Raji (cell line): ENCODE measurements around the gene DAZAP2.

ENCODE experiments used
- POLR2A ChIP-seq: IDR thresholded peaks from 2 replicates; pipeline ENCODE4 v1.6.1; 2011; ENCODE audit warnings: low read depth, low read length, control low read depth; ENCODE audit not compliant: insufficient read depth

DAZAP2 gene, protein sequence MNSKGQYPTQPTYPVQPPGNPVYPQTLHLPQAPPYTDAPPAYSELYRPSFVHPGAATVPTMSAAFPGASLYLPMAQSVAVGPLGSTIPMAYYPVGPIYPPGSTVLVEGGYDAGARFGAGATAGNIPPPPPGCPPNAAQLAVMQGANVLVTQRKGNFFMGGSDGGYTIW

DNA sequence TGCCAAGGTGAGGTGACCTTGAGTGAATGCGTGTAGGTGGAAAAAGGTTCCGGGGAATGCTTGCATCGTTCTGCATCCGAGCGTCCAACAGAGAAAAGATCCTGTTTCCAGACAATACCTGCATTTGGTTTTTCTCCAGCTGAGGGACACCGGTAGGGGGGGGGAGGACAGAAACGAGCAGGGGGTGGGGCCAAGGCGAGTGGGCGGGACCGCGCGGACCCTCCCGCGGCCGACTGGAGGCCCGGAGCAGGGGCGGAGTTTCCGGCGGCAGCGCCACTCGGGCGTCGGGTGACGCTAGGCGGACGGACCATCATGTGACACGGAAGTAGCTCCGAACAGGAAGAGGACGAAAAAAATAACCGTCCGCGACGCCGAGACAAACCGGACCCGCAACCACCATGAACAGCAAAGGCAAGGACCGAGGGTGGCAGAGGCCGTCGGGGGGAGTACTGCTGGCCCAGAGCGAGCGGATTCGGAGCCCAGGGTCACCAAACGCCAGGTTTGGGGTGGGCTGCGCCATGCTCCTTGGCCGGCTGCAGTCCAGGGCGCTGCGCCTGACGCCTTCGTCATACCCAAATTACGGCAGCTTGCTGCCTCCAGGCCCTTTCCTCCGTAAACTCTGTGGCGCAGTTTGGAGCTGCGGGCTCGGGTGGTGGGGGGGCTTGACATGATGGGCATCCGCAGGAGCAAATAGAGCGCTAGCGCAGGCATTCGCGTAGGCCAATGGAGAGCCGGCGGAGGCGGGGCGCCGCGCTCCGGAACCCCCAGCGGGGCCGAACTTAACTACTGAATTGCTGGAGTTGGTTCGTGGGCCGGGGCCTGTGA, at the start of gene DAZAP2:
Gene DAZAP2, plus strand, starts transcription at position 317 of the 825 bp plus-strand sequence. Its CDS starts 82 bp downstream, at position 399.
- TF ChIP-seq POLR2A, result peak; percentile 88

DNA sequence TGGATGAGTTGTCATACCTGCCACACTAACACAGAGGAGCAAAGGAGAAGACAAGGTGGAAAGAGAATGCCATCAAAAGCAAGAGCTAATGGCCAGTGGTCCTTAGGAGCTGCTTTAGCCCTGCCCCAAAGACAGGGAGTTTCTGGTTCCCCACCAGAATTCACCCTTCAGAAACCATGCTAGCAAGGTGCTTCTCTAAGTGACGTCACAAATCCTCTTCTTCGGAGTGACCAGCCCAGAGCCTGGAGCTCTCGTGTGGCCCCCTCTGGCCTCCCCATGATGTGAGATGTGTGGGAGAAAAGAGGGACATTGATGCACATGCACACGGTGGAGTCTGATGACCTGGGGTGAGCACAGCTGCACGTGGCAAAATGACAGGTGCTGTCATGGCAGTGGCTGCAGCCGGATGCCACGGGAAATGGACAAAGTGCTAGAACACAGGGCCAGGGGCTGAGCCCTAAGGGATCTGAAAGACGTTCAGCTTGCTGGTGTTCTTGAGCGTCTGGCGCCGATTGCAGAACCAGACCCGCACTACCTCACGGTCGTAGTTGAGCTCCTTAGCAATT, 48.8 kb upstream of the DAZAP2 start:
- no peak for TF ChIP-seq POLR2A

DNA sequence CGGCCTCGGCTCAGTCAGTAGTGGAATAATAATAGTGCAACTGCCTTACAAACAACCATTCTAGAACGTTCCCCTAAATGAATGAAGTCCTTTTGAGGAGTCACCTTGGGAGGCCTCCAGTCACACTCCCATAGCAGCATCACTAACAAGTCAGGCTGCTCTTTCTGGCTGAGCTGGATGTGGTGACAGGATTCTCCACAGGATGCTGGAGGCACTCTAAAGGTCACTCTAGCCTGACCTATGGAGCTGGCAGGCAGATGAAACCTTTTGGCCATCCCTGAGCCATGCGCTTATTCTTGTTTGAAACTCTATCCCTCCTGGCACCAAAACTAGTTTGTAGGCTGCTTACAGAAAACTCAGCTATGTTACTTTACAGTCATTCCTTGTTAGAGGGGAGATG, 47.8 kb upstream of the DAZAP2 start:
- no peak for TF ChIP-seq POLR2A

DNA sequence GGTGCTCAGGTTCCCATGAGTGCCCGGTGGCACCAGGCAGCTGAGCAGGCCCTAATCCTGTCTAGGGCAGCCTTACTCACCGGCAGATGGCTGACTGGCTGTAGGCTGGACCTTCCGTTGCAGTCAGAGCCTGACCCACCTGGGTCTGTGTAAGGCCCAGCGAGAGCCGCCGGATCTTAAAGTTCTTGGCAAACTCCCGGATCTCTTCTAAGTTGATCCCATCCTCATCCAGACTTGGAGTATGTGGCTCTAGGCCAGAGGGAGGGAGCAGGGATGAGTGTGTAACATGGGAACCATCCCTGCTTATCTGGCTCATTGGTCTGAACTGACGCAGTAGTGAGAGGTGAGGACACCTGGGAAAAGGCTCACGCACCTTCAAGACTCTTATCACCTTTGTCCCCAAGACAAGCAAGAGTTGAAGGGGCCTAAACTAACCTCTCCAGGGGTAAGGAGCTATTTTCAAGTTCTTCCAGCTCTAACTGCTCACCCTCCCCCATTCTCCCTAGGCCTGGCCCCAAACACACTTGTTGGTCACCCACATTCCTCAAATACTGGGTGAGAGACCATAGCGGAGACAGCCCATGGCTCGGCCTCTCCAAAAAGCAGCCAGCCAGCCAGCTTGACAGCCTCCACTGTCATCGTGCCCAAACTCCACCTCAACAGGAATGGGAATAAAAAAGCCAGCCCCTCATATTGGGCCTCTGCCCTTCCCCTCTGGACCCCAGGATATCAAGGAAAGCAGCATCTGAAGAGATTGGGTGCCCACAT, 46.9 kb upstream of the DAZAP2 start:
- TF ChIP-seq POLR2A, result no peak

DNA sequence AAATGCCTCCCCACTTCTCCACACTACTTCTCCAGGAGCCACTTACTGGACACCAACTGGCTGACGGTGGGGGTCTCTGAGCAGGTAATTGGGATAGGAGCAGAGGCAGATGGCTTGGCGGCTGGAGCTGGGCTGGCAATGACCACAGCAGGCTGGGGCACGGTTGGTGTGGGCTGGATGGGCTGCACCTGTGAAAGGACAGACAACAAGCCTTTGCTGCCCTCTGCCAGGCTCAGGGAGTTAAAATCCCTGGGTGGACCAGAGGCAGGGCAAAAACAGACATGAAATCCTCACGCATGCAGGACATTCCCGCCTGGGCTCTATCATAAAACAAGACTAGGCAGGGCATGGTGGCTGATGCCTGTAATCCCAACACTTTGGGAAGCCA, 46.3 kb upstream of the DAZAP2 start:
- TF ChIP-seq POLR2A, result no peak

DNA sequence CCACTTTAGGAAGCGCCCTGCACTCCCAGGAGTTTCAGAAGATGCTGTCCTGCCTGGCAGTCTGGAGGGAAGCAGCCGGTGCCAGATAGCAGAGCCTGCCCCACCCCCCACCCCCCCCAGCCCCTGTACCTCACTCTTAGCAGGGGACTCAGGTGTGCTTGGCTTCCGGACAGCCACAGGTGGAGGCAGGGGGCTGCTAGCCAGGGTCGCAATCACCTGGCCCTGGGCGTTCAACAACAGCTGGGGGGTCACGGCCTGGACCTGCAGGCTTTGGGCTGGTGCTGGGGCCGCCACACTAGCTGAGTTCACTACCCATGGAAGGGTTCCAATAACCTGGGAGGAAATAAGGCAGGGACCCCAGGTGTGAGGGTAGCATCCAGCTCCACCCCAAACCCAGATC, 42.8 kb upstream of the DAZAP2 start:
- TF ChIP-seq POLR2A, result no peak

DNA sequence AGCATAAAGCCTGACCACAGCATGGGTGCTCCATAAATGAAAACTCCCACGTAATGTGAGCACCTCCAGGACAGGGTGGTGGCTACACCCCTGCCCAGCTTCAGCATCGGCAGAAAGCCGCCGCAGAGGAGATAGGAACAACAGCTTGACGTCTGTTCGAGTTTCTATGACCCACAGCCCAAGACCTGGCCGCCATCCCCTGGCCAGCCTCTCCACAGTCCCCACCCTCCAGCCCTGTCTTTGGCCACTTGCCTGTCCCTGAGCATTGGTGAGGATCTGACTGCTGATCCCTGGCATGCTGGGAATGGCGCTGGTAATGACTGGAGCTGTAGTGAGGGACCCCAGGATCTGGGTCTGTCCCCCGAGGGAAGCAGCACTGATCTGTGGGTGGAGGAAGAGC, 42.1 kb upstream of the DAZAP2 start:
- no peak for TF ChIP-seq POLR2A

DNA sequence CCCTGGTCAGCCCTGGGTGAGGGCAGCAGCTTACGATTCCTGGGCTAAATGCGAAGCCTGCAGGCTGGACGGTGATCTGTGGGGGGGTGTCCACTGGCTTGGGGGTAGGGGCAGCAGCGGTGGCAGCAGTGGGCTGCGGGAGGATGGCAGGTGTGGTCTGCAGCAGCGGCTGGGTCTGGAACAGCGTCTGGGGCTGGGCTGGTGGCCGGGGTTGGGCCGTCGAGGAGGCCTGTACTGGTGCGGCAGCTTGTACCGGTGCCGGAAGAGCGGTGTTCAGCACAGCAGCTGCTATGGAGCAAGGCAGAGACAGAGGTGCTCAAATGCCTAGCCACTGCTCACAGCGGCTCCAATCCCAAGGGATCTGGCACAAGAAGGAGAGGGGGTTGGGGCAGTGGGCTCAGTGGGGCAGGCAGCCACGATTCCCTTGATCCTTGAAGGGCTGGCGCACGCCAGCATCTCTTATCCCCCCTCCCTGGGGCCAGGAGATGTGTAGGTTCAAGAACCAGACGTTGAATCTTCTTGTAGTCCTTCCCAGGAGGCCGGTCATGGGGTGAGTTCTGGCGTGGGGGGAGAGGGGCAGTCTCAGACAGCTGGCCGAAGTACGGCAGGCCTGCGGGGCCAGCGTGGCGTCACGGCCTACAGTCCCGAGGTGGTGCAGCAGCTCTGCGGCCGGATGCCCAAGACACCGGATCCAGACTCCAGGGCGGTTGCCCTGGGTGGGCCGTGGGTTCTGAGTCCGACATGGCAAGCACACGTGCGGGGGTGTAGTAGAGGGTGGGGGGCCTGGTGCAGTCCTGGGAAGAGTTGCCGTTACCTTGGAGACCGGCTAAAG, 40.7 kb upstream of the DAZAP2 start:
- TF ChIP-seq POLR2A, result no peak

DNA sequence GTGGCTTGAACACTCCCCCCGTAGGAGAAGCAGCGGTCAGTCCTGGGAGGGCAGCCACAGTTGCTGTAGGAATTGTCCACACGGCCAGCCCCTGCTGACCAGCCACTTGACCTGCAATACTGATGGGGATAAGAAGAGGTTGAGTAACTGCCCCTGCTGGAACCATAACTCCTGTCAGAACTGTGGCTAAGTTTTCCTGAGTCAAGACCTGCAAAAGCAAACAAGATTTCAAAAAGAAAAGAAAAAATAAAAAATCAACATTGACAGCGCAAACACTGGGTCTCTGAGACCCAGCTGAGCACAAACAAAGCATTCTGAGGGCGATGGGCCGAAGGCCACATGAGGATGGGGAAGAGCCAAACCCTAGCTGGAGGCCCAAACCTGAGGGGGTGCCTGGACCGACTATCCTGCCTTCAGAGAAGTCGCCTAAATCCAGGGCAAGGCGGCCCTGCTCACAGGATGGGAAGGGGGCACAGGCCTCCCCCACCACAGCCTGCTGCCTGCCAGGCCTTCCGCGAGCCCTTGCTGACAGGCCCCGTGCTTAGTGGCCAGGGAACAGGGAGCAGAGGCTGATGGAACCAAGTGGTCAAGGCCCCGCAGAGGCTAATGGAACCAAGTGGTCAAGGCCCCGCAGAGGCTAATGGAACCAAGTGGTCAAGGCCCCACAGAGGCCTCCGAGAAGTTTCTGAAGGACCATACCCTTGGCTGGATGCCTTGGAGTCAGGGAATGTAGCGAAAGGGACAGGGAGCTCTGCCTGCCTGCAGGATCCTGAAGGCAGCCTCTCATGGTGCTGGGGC, 39.9 kb upstream of the DAZAP2 start:
- no peak for TF ChIP-seq POLR2A

DNA sequence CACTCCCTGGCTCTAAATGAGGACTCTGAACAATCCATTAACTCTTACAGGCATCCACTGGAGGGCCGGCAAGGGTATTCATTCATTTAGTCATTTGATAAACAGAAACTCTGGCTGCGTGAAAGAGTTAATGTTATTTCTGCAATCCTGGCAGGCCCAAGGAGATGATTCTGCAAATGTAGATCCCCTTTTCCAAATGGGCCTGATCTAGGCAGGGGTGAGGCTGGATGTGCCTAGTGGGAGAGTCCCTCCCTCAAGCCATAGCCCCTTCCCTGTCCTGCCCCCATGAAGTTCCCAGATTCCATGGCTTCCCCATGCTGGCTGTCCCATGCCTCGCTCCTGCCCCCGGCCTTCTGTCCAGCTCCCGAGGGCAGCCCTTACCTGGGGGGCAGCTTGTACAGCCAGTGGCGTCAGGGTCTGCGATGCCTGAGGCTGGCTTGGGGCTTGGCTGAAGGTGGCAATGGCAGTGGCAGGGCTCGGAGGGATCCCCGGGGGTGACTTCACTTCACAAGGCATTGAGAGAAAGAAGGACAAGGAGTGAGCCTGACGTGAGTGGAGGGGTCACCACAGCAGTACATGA, 39.2 kb upstream of the DAZAP2 start:
- no peak for TF ChIP-seq POLR2A

DNA sequence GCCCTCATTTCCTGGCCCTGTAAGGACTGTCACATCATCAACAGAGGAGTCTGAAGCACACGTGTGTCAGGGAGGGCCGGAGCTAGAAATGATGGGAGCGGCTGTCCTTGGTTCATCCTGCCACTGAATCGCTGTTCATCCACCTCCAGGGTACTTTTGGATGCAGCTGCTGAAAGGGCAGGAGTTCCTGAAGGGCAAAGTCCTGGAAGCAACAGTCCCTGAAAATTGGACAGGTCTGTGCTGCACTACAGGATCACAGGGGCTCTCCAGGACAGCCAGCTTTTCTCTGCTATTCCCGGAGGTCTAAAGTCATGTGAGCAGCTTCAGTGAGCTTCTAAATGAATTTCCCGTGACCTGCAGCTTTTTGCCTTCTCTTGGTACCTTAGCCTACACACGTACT, 38.5 kb upstream of the DAZAP2 start:
- TF ChIP-seq POLR2A, result no peak

DNA sequence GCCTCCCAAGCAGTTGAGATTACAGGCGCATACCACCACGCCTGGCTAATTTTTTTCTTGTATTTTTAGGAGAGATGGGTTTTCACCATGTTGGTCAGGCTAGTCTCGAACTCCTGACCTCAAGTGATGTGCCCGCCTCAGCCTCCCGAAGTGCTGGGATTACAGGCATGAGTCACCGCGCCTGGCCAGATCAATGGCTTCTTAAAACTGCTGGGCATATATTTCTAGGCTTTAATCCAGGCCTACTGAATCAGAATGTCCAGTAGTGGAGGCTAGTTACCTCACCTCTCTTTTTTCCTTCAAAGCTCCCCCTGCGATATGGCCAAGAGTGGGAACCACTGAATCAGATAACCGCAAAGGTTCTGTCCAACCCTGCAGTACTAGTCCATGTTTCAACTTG, 37.8 kb upstream of the DAZAP2 start:
- no peak for TF ChIP-seq POLR2A

DNA sequence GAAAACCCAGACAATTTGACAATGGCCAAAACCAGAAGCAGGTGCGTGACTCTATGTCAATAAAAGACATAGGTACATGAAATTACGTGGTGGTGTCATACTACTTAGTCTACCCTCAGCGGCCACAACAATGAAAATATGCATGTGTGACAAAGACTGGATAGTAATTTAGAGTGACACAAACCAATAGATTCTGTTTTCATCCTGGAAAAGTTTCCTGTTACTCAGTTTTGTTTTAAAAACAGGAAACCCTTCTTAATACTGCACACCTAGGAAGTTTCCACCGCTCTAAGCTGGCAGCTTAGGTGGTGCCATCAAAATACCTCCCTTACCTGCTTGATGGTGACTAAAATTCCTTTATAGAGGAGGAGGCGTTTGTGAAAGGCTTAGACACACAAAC, 35.9 kb upstream of the DAZAP2 start:
- TF ChIP-seq POLR2A, result no peak

DNA sequence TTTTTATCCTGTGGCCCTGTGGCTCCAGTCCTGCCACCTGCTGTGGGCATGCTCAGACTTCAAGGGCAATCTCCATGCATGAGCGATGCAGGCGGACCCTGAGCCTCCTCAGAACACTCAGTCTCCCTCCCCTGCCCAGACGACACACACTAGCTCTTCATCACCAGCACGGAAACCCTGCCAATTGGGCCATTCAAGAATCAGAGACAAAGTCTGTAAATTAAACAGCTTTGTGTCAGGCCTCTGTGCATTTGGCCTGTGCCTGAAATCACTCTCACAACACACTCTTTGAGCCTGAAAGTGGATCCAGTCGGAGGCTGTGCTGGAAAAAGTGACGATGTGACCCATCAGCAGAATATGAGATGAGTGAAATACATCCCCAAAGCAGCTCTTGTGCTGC, 33.3 kb upstream of the DAZAP2 start:
- no peak for TF ChIP-seq POLR2A
